Omental fat pad (tissue), 4 donors: Measurements from ENCODE around the gene SYT2. TPM values are rescaled to one million over a fixed set of nuclear protein-coding genes. Genes with fewer than 3 reads are reported as not detected.
A peak's percentile ranks its signal among the peaks of the same experiment; 100 is the strongest.
"Not testable (repeated sequence)": the region's sequence is repeated elsewhere in the genome, so short reads cannot be mapped to it uniquely, and the experiment has no call there.

Experiments used
- ATAC-seq: fragments of 150-250 bp; one replicate; pipeline ENCODE4 v1.9.1; 2016; ENCODE audit warnings: mild to moderate bottlenecking, moderate library complexity; ENCODE audit not compliant: low FRiP score
- DNase-seq: peaks from one replicate; pipeline ENCODE4 v3.0.0-alpha.2; 2019; ENCODE audit warnings: low spot score
- total RNA-seq, 4 donors: library from RNA; depleted of rRNA; stranded (reverse); fragments of >200 nt; gene quantifications; one replicate each; pipeline ENCODE4 v1.1.0, GENCODE V29; 2016
- TF ChIP-seq, protein P1 (sequence below), 3 donors: fragments of 450-650 bp; IDR thresholded peaks; one replicate each; pipeline ENCODE4 v1.5.1; 2016 to 2017; ENCODE audit warnings: antibody characterized with exemption in 3 of 3, mild to moderate bottlenecking in 3 of 3, moderate library complexity in 2 of 3

SYT2 gene
- total RNA-seq, 4 donors from 2014 or later: 0.12 TPM; not detected in 3

DNA sequence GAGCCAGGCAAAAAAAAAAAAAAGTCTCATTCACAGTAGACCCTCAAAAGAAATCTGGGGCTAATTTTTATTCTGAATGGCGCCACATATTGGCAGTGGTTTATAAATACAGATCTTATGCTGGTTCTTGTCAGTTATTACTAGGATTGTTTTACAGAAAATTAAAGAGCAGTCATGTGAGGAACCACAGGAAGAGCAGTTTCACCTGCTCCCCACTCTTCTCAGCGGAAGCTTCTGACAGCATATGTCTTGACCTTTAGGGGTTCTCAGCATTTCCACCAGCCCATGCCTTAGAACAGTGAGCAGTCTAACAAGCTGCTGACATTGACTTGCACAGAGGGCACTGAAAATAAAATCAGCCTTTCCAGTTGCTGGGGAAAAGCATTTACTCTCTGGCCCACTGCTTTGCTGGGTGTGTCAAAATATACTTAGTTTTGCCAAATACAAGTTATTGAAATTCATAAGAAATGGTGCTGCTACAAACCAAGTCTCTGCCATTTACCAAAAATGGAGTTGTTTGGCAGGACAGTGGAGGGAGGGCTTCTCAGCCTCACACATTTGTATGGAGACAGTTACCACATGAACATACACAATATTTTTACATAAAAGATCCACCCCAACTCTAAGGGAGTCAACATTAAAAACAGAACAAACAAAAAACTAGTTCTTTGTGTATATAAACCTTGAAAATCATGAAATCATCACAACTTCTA, 144.2 kb downstream of the SYT2 start:
- no peak for DNase-seq
- TF ChIP-seq, protein P1, sequence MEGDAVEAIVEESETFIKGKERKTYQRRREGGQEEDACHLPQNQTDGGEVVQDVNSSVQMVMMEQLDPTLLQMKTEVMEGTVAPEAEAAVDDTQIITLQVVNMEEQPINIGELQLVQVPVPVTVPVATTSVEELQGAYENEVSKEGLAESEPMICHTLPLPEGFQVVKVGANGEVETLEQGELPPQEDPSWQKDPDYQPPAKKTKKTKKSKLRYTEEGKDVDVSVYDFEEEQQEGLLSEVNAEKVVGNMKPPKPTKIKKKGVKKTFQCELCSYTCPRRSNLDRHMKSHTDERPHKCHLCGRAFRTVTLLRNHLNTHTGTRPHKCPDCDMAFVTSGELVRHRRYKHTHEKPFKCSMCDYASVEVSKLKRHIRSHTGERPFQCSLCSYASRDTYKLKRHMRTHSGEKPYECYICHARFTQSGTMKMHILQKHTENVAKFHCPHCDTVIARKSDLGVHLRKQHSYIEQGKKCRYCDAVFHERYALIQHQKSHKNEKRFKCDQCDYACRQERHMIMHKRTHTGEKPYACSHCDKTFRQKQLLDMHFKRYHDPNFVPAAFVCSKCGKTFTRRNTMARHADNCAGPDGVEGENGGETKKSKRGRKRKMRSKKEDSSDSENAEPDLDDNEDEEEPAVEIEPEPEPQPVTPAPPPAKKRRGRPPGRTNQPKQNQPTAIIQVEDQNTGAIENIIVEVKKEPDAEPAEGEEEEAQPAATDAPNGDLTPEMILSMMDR (IDR thresholded peaks at IDR 0.05): no peak
- ATAC-seq: no peak

- ATAC-seq (no peak), DNase-seq (no peak)
- TF ChIP-seq, protein P1 (IDR thresholded peaks at IDR 0.05): no peak
These were observed 145.2 kb downstream of the SYT2 start for GRCh38 chr1:202564958-202565495.

- TF ChIP-seq, protein P1 (IDR thresholded peaks at IDR 0.05): no peak
- DNase-seq (no peak), ATAC-seq (no peak)
These were observed 146.4 kb downstream of the SYT2 start for GRCh38 chr1:202563818-202564217.

DNA sequence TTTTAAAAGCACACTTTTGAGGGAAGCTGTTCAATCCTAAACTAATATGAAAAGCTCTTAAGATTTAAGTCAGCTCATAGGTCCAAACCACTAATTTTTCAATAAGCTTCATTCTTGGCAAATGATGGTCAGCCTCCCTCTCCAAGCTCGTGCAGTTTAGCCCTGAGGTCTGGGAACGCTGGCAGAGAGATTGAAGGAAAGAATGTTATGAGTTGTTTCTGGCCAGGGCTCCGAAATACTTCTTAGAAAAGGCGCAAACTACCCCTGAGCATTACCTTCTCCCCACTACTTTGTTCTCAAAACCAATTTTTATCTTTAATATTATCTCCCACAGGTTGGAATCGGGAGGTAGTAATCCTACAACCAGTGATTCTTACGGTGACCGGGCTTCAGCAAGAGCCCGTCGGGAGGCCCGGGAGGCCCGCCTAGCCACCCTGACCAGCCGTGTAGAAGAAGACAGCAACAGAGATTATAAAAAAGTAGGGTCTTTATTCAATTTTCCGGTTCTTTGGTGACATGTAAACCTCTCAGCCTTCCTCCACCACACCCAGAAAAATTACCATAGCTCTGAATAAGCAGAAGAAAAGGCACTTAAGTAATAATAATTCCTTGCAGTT, 147.7 kb downstream of the SYT2 start:
- DNase-seq (no peak), ATAC-seq (peak; percentile 58)
- TF ChIP-seq, protein P1 (IDR thresholded peaks at IDR 0.05): no peak

- DNase-seq: no peak
- ATAC-seq: peak; percentile 45
- TF ChIP-seq, protein P1 (IDR thresholded peaks at IDR 0.05): no peak
These were observed 148.4 kb downstream of the SYT2 start for GRCh38 chr1:202561726-202562443.

- ATAC-seq: no peak
- no peak for DNase-seq
- TF ChIP-seq, protein P1 (IDR thresholded peaks at IDR 0.05): no peak
These were observed 149.0 kb downstream of the SYT2 start for GRCh38 chr1:202561240-202561639.

DNA sequence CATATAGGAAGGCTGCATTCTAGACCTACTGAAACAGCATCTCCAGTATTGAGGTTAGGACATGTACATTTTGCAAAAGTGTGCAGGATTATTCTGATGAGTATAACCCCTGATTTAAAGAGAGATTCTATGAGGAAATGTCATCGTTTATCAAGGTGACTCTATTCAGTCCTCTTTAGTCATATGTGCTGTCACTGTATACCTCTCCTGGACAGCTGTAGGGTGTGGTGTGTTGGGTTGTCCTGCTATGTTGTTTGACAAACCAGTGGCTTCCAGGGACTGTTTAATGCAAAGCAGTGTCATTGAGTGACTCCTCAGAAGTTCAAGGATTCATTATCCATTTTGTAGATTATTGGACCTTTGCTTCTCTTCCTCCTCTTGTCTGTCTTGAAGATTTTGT, 152.6 kb downstream of the SYT2 start:
- ATAC-seq, DNase-seq: not testable (repeated sequence)

DNA sequence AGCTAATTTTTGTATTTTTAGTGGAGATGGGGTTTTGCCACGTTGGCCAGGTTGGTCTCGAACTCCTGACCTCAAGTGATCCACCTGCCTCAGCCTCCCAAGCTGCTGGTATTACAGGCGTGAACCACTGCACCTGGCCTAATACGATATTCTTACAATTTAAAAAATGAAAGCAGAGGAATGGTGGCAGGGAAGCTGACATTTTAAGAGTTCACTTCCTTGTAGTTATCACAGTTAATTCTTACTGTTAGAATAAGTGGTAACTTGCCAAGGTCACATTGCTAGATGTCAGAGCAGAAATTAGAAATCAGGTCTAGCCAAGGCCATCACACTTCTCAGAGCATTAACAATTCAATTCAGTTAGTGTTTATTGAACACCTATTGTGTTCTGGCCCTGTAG, 154.2 kb downstream of the SYT2 start:
- ATAC-seq, DNase-seq: not testable (repeated sequence)

GRCh38 chr1:202554619-202555018, 155.6 kb downstream of the SYT2 start:
- not testable (repeated sequence) for DNase-seq, ATAC-seq
